Measurements from ENCODE around the gene FBXO17.

FBXO17 gene

DNA sequence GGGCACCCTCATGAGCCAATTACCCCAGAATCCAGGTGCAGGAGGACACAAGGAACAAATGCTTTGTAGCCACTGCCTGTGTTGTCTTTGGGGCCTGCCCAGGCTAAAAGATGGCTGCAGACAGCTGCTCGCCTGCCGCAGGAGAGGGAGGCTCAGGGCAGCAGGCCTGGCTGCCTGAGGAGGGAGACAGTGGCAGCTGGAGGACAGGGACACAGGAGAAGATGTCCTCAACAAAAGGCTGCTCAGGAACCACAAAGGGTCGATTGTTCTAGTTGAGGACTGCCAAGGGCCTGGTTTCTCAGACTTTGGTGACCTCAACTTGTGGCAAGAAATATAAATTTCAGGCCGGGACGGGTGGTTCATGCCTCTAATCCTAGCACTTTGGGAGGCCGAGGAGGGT, 83.8 kb downstream of the FBXO17 start:
- no peak for DNase-seq (ENCODE audit: low read depth, low spot score)
